GM18868 (cell line): ENCODE results near the gene NDEL1.
"Not testable (repeated sequence)": the region's sequence is repeated elsewhere in the genome, so short reads cannot be mapped to it uniquely, and the experiment has no call there.

Experiments used
- ATAC-seq: cut with Tn5 transposase; IDR thresholded peaks from one replicate; pipeline ENCODE4 v1.9.1; 2021; ENCODE audit warnings: mild to moderate bottlenecking, moderate library complexity; ENCODE audit not compliant: unreplicated experiment

Gene NDEL1

GRCh38 chr17:8435245-8436168 is at the start of gene NDEL1:
NDEL1 (plus strand) TSS chr17:8435884; CDS start chr17:8444272, 8,388 bp downstream.
- peak; percentile 96 for ATAC-seq

GRCh38 chr17:8386841-8387240 is 48.8 kb upstream of the NDEL1 start:
- ATAC-seq, result no peak

DNA sequence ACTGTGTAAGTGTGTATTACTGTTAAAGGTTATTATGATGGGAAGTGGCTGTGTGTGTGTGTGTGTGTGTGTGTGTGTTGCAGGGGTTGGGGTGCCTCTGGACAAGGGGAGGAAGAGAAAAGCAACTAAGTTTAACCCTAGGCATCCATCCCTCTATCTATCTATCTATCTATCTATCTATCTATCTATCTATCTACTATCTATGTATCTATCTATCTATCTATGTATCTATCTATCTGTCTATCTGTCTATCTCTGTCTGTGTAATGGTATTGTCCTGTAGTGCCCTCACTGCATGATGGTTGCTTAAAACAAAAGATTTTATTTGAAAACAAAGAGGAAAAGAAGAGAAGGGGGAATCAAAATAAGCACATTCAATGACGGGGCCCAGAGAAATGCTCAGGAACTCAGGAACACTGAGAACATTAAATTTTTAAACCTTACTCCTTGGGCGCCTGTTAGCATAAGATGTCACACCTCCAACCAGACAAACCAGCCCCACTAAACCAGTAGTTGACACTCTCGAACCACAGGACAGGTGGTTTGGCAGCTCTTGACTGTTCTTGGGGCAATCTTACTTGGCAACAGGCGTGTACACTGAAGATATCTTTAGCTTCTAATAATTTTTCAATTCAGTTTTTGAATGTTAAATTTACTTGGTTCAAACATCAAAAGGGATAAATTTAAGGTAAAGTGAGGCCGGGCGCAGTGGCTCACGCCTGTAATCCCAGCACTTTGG is 47.6 kb upstream of the NDEL1 start:
- ATAC-seq, result no peak

GRCh38 chr17:8391711-8392110 is 44.0 kb upstream of the NDEL1 start:
- ATAC-seq, result no peak

GRCh38 chr17:8392274-8392673 is 43.4 kb upstream of the NDEL1 start:
- ATAC-seq, result no peak

GRCh38 chr17:8392674-8393469 is 42.8 kb upstream of the NDEL1 start:
- ATAC-seq, result no peak

DNA sequence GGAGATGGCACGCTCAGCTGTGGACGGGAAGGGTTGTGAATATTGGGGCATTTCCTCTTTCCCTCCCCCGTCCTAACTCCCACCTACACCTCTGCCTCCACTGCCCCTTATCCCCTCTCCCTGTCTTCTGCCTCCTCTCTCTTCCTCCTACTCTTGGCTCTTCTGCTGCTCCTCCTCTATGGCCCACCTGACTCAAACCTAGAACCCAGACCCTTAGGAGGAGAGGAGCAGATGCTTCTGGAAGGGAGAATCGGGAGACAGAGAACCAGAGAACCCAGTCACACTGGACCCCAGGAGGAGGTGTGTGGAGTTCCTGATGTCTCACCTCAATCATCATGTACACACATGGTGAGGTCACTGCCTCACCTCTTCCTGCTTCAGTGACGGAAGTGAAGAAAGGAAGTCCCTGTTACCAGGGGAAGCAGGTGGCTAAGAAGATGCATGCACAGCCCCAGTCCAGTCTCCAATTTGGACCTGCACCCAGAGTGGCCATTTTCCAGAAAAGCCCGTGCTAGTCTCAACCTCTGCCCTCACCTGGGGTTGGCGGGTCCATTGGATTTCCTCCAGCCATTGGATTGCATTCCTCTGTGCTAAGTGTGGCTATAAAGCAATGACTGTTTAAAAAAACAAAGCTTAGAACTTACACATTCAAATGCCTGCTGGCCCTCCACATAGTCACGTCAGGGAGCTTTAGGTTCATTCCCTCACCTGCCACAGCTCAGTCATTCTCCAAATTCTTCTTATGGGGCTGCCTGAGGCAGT is 42.0 kb upstream of the NDEL1 start:
- ATAC-seq, result no peak

- not testable (repeated sequence) for ATAC-seq
Measured at GRCh38 chr17:8394497-8394896, 41.2 kb upstream of the NDEL1 start.

- ATAC-seq, result no peak
Measured at GRCh38 chr17:8397636-8398035, 38.0 kb upstream of the NDEL1 start, which contains the start of gene RNF222. RNF222 (minus strand) TSS chr17:8397827; CDS start chr17:8393461, 4,366 bp downstream.

DNA sequence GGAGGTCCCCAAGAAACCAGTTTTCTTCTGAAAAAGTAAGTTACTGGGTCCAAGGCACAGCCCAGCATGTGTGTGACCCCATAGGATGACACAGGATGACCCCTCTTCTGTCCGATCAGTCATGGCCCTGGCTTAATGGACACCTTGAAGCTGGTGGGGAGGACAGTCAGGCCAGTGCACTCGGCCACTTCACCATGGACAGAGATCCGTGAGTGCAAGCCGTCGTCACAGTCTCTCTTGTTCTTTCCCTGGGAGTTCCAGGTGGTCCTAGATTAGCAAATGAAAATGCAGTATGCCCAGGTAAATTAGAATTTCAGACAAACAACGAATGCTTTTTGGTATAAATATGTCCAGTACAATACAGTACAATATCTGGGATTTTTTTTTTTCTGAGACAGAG is 36.7 kb upstream of the NDEL1 start:
- no peak for ATAC-seq

GRCh38 chr17:8401107-8401506 is 34.6 kb upstream of the NDEL1 start:
- ATAC-seq, result no peak

GRCh38 chr17:8402921-8403536 is 32.7 kb upstream of the NDEL1 start:
- no peak for ATAC-seq

GRCh38 chr17:8405499-8406016 is 30.1 kb upstream of the NDEL1 start:
- ATAC-seq, result no peak

DNA sequence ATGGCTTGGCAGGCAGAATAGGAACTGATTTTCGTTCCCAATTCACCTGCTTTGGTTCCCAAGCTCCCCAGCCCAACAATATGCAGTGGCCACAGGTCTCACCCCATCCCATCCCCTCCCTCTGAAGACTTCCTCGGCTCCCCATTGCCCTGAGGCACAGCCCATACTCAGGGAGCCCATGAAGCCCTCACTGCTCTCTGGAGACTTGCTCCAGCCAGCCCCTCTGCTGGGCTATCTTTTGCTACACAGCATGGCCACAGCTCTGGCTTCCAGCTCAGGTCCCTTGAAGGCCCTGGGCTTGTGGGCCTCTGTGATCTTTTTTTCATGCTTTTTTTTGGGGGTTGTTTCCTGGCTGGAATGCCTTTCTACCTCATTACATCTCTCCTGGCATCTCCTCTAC is 29.5 kb upstream of the NDEL1 start:
- ATAC-seq, result no peak

GRCh38 chr17:8408371-8408770 is 27.3 kb upstream of the NDEL1 start:
- ATAC-seq, result no peak

DNA sequence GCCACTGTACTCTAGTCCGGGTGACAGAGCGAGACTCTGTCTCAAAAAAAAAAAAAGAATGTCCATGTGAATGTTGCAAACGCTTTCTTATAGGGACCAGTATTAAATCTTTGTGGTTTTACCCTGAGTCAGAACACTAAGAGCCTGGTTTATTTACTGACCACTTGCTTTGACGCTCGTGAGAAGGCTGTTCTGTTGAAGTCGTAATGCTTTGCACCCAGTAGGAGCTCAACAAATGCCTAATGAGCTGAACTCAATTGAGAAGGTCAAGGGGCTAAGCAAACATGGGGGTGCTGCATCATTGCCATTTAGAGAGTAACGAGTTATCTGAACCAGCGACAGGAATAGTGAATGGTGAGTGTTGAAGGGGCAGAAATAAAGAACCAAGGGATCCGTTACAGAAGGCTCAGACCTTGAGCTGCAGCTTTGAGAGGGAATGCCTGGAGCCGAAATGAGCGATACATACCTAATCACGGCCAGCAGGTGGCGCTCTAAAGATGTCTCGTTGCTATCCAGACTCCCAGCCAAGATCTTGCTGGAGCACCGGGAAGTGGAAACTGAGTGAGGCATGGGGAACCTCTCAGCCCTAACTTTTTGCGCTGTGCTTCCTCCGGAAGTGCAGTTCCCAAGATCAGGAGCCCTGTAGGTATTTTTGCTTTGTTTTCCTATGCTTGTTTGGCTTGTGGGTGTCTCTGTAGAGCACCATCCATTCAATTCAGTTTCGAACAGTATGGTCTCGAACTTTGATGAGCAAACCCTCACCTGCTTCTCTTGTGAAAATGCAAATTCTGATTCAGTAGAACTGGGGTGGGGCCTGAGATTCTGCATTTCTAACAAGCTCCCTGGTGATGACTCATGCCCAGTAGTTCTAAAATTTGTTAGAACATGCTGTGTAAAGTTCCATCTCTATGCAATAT is 25.5 kb upstream of the NDEL1 start:
- ATAC-seq, result no peak

DNA sequence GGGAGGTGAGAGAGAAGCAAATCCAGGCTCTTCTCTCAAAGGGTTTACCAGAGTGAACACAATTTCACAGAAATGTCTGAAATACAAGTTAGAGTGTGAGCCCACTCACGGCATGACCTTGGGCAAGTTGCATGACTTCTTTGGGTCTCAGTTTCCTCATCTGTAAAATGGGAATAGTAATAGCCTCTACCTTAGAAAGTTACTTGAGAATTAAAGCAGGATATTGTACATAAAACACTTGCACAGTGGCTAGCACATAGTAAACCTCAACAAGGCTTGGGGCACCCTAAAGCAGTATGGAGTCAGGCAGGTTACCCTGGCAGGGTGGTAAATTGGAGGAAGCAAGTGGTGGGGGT is 24.8 kb upstream of the NDEL1 start:
- no peak for ATAC-seq

- no peak for ATAC-seq
Measured at GRCh38 chr17:8412089-8412488, 23.6 kb upstream of the NDEL1 start.

GRCh38 chr17:8413328-8413727 is 22.4 kb upstream of the NDEL1 start:
- no peak for ATAC-seq
